Right atrium auricular region (tissue), 2 donors: ENCODE data around the gene CAPZA3. TPM values are rescaled to one million over a fixed set of nuclear protein-coding genes. Genes with fewer than 3 reads are reported as not detected.

Experiments
- DNase-seq: peaks from one replicate; pipeline ENCODE4 v3.0.0-alpha.2; 2019; ENCODE audit warnings: low spot score
- H3K27ac ChIP-seq, 2 donors: fragments of 200-600 bp; sonication (generic); 1 replicate in 1 of 2; 2 replicates in 1 of 2; pipeline ENCODE4 v1.5.1; 2016 to 2019
- H3K27me3 ChIP-seq, 2 donors: fragments of 200-600 bp; sonication (generic); one replicate each; pipeline versions ENCODE4 v1.5.1 to v1.6.0; 2017 to 2019
- H3K36me3 ChIP-seq: fragments of 200-600 bp; sonication (generic); one replicate; pipeline ENCODE4 v1.5.1; 2016
- H3K4me1 ChIP-seq, 2 donors: fragments of 200-600 bp; sonication (generic); one replicate each; pipeline versions ENCODE4 v1.5.1 to v1.6.0; 2017 to 2019
- H3K4me3 ChIP-seq, 2 donors: fragments of 200-600 bp; sonication (generic); 1 replicate in 1 of 2; 2 replicates in 1 of 2; pipeline ENCODE4 v1.5.1; 2017 to 2019; ENCODE audit warnings: mild to moderate bottlenecking in 1 of 2, moderate library complexity in 1 of 2
- H3K9me3 ChIP-seq, 2 donors: fragments of 200-600 bp; sonication (generic); one replicate each; pipeline ENCODE4 v1.5.1; 2019
- CTCF ChIP-seq, 2 donors: fragments of 200-600 bp; sonication (generic); IDR thresholded peaks; one replicate each; pipeline ENCODE4 v1.5.1; 2019; ENCODE audit warnings: antibody characterized with exemption in 2 of 2
- total RNA-seq, 2 donors: library from RNA; depleted of rRNA; stranded (reverse); fragments of >200 nt; gene quantifications; one replicate each; pipeline ENCODE4 v1.1.0, GENCODE V29; 2016

Gene CAPZA3
- total RNA-seq, 2 donors from 2014 or later, result not detected

GRCh38 chr12:18703321-18703720, 34.6 kb upstream of the CAPZA3 start:
- Histone ChIP-seq H3K27me3 (no peaks in the 10 kb centered on the region), H3K4me1 (no peaks in the 10 kb centered on the region)
- TF ChIP-seq CTCF (IDR thresholded peaks at IDR 0.05), result no peak

GRCh38 chr12:18703911-18704310, 34.0 kb upstream of the CAPZA3 start:
- Histone ChIP-seq H3K27ac (no peak overlapping the region), H3K36me3 (no peaks in the 10 kb centered on the region), H3K4me3 (no peak overlapping the region), H3K9me3 (no peaks in the 10 kb centered on the region), H3K27me3 (no peaks in the 10 kb centered on the region), H3K4me1 (no peaks in the 10 kb centered on the region)
- no peak for TF ChIP-seq CTCF (IDR thresholded peaks at IDR 0.05)
- no peak for DNase-seq

More at GRCh38 chr12:18703321-18703720, 34.6 kb upstream of the CAPZA3 start:
- no peak for DNase-seq
- no peak overlapping the region for H3K4me3 ChIP-seq
- no peaks in the 10 kb centered on the region for H3K36me3 ChIP-seq
- no peaks in the 10 kb centered on the region for H3K9me3 ChIP-seq
- no peak overlapping the region for H3K27ac ChIP-seq

GRCh38 chr12:18706798-18707197, 31.1 kb upstream of the CAPZA3 start:
- H3K4me3 ChIP-seq, result no peak overlapping the region
- H3K4me1 ChIP-seq, result no peaks in the 10 kb centered on the region
- no peaks in the 10 kb centered on the region for H3K27me3 ChIP-seq
- no peaks in the 10 kb centered on the region for H3K36me3 ChIP-seq
- no peak for TF ChIP-seq CTCF (IDR thresholded peaks at IDR 0.05)
- no peaks in the 10 kb centered on the region for H3K9me3 ChIP-seq
- H3K27ac ChIP-seq, result no peak overlapping the region
- no peak for DNase-seq

GRCh38 chr12:18716236-18716635, 21.7 kb upstream of the CAPZA3 start:
- H3K4me1 ChIP-seq, result no peaks in the 10 kb centered on the region
- DNase-seq, result no peak

GRCh38 chr12:18718462-18718861, 19.5 kb upstream of the CAPZA3 start:
- Histone ChIP-seq H3K4me1 (no peaks in the 10 kb centered on the region), H3K9me3 (no peaks in the 10 kb centered on the region), H3K36me3 (no peaks in the 10 kb centered on the region), H3K4me3 (no peak overlapping the region), H3K27ac (no peak overlapping the region), H3K27me3 (no peaks in the 10 kb centered on the region)
- TF ChIP-seq CTCF (IDR thresholded peaks at IDR 0.05), result no peak
- no peak for DNase-seq

More at GRCh38 chr12:18716236-18716635, 21.7 kb upstream of the CAPZA3 start:
- no peaks in the 10 kb centered on the region for H3K9me3 ChIP-seq
- H3K4me3 ChIP-seq, result no peak overlapping the region
- H3K36me3 ChIP-seq, result no peaks in the 10 kb centered on the region
- H3K27ac ChIP-seq, result no peak overlapping the region
- H3K27me3 ChIP-seq, result no peaks in the 10 kb centered on the region
- TF ChIP-seq CTCF (IDR thresholded peaks at IDR 0.05), result no peak

GRCh38 chr12:18719922-18720510, 17.9 kb upstream of the CAPZA3 start:
- Histone ChIP-seq H3K36me3 (no peaks in the 10 kb centered on the region), H3K27ac (no peak overlapping the region), H3K4me1 (no peaks in the 10 kb centered on the region), H3K27me3 (no peaks in the 10 kb centered on the region), H3K4me3 (no peak overlapping the region), H3K9me3 (no peaks in the 10 kb centered on the region)
- TF ChIP-seq CTCF (IDR thresholded peaks at IDR 0.05), result no peak
- DNase-seq, result no peak
